Left lung (tissue), 10 donors: ENCODE measurements around the gene OGN. TPM values are rescaled to one million over a fixed set of nuclear protein-coding genes. Genes with fewer than 3 reads are reported as not detected.

Source experiments
- ATAC-seq: fragments of 200-7000 bp; cut with Tn5 transposase; one replicate; pipeline ENCODE4 v1.9.1; 2020; ENCODE audit warnings: moderate library complexity
- DNase-seq, 4 donors: peaks; one replicate each; pipeline ENCODE4 v3.0.0-alpha.2; 2013 to 2020
- H3K27ac ChIP-seq, 2 donors: fragments of 200-600 bp; sonication (generic) in 1 of 2; one replicate each; pipeline versions ENCODE4 v1.5.0 to v1.8.0; 2020 to 2021
- H3K27me3 ChIP-seq, 2 donors: fragments of 200-600 bp; sonication (generic) in 1 of 2; one replicate each; pipeline versions ENCODE4 v1.5.0 to v1.8.0; 2020 to 2021
- H3K36me3 ChIP-seq, 2 donors: fragments of 200-600 bp; sonication (generic) in 1 of 2; one replicate each; pipeline versions ENCODE4 v1.5.0 to v1.8.0; 2020 to 2021
- H3K4me1 ChIP-seq, 2 donors: fragments of 200-600 bp; one replicate each; pipeline ENCODE4 v1.8.0; 2021
- H3K4me3 ChIP-seq, 2 donors: fragments of 200-600 bp; sonication (generic) in 1 of 2; one replicate each; pipeline versions ENCODE4 v1.5.0 to v1.8.0; 2020 to 2021; ENCODE audit warnings: mild to moderate bottlenecking in 1 of 2
- H3K9me3 ChIP-seq, 2 donors: fragments of 200-600 bp; sonication (generic) in 1 of 2; one replicate each; pipeline versions ENCODE4 v1.5.0 to v1.8.0; 2020 to 2021
- intact Hi-C, 2 donors: fragments of 100-400 bp; cut with DNase I; formaldehyde crosslinking; loops; one replicate each; pipeline versions ENCODE4 v1.11.2 to v1.14.2; 2022
- polyA plus RNA-seq, 6 donors: library from polyadenylated mRNA; unstranded; fragments of 120-200 nt; gene quantifications; one replicate each; pipeline ENCODE4 v1.2.1, GENCODE V29; 2013; ENCODE audit not compliant: insufficient read length in 6 of 6
- total RNA-seq, 2 donors: library from RNA; stranded (reverse); fragmentation: NEBNext Ultra II Directional; extraction: Animal tissue kit (Norgen Biotek cat#: 25700); gene quantifications; one replicate each; pipeline ENCODE4 v1.2.1, GENCODE V29; 2021
- TF ChIP-seq, protein P1 (sequence below), 2 donors: fragments of 200-600 bp; sonication (generic) in 1 of 2; IDR thresholded peaks; one replicate each; pipeline versions ENCODE4 v1.5.0 to v1.8.0; 2021; ENCODE audit warnings: antibody characterized with exemption in 2 of 2
- donor health status: DM: no; HTN: yes; CAD: no.
- donor health status: DM: no; HTN: no; CAD: no.

OGN gene
- total and polyA plus RNA-seq, 8 donors: 11.8 to 153 (median 130) TPM

DNA sequence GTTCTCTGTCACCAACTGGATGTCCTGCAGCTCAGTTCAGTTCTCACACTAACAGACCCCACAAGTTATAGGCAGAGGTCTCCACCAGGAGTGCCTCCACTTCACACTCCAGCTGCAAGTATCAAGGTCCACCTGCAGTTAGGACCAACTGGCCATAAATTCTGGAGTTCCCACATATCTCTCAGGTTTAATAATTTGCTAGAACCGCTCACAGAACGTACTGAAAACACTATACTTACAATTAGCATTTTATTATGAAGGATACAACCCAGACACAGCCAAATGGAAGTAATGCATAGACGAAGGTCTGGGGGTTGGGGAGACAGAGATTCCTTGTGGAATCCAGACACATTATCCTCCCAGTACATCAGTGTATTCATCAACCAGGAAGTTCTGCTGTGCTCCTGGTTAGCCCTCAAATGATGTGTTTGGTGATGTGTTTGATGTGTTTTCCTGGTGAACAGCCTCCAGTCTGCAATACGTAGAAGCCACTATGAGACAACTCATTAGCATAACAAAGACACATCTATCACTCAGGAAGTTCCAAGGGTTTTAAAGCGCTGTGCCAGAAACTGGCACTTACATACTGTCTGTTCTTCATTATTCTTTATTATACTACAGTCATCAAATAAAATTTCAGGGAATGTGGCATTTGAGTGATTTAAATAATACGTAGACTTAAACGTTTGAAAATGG is 25.4 kb downstream of the OGN start:
- intact Hi-C loops: no loop called here
- Histone ChIP-seq H3K36me3 (no peaks in the 10 kb centered on the region), H3K4me3 (no peak overlapping the region), H3K27me3 (no peaks in the 10 kb centered on the region), H3K27ac (no peak overlapping the region), H3K4me1 (no peaks in the 10 kb centered on the region), H3K9me3 (peaks cover 0 to 10% of the 10 kb centered on the region in 2 donors)
- ATAC-seq (no peak), DNase-seq (no peak)
- TF ChIP-seq, protein P1, sequence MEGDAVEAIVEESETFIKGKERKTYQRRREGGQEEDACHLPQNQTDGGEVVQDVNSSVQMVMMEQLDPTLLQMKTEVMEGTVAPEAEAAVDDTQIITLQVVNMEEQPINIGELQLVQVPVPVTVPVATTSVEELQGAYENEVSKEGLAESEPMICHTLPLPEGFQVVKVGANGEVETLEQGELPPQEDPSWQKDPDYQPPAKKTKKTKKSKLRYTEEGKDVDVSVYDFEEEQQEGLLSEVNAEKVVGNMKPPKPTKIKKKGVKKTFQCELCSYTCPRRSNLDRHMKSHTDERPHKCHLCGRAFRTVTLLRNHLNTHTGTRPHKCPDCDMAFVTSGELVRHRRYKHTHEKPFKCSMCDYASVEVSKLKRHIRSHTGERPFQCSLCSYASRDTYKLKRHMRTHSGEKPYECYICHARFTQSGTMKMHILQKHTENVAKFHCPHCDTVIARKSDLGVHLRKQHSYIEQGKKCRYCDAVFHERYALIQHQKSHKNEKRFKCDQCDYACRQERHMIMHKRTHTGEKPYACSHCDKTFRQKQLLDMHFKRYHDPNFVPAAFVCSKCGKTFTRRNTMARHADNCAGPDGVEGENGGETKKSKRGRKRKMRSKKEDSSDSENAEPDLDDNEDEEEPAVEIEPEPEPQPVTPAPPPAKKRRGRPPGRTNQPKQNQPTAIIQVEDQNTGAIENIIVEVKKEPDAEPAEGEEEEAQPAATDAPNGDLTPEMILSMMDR (IDR thresholded peaks at IDR 0.05): no peak

DNA sequence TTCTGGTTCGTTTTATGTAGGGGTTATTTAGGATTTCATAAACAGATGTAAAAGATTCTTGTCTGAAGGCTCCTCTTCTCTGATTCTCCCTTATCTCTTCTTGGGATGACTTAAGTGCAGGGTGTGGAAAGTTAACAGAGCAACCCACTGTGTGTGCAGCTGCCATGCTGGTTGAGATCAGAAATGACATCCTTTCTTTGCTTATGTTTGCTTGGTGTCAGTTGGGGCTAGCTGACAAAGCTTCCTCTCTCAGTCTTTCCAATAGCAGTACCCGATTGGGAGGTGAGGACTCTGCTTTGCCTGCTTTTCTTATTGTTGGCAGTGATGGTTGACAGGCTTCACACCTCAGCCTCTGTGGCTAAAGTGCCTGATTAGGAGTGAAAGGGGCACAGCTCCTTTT is 26.5 kb downstream of the OGN start:
- H3K4me1 ChIP-seq: no peaks in the 10 kb centered on the region
- peaks cover 0 to 20% of the 10 kb centered on the region in 2 donors for H3K9me3 ChIP-seq
- DNase-seq: no peak
- H3K27ac ChIP-seq: no peak overlapping the region
- no peak for ATAC-seq
- intact Hi-C loops: no loop called here
- H3K36me3 ChIP-seq: no peaks in the 10 kb centered on the region
- no peak overlapping the region for H3K4me3 ChIP-seq
- TF ChIP-seq, protein P1 (IDR thresholded peaks at IDR 0.05): no peak
- H3K27me3 ChIP-seq: no peaks in the 10 kb centered on the region

DNA sequence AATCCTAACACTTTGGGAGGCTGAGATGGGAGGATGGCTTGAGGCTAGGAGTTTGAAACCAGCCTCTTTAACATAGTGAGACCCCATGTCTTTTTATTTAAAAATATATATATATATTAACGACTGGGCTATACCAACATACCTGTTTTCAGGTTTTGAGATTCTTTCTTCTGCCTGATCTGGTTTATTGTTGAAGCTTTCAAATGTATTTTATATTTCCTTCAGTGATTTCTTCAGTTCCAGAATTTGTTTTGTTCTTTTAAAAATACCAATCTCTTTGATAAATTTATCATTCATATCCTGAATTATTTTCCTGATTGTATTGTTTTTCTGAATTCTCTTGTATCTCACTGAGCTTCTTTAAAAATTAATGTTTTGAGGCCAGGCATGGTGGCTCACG is 31.2 kb downstream of the OGN start:
- ATAC-seq (no peak), DNase-seq (no peak)
- TF ChIP-seq, protein P1 (IDR thresholded peaks at IDR 0.05): no peak
- H3K9me3 ChIP-seq: peaks cover 0 to 25% of the 10 kb centered on the region in 2 donors
- H3K4me3 ChIP-seq: no peak overlapping the region
- intact Hi-C loops: no loop called here
- H3K36me3 ChIP-seq: no peaks in the 10 kb centered on the region
- H3K27me3 ChIP-seq: no peaks in the 10 kb centered on the region
- H3K27ac ChIP-seq: no peak overlapping the region
- H3K4me1 ChIP-seq: no peaks in the 10 kb centered on the region

DNA sequence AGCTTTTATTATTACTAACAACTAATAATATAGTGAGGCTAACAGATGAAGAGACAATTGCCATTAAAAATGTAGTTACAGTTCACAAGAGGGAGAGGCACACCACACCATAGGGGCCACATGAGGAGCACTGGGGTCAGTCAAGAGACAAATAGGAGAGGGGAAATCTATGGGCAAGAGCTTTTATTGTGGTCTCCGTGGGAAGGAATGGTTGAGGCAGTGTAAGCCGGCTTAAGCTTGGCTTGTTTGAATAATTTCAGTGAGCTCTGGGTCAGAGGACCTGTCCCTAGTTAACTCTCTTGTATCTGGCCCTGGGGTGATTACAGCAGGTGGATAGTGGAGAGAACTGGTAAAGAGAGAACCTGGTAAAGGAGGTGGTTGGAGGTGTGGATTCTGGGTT is 35.3 kb downstream of the OGN start:
- Histone ChIP-seq H3K27ac (no peak overlapping the region), H3K4me3 (no peak overlapping the region), H3K36me3 (no peaks in the 10 kb centered on the region), H3K27me3 (no peaks in the 10 kb centered on the region), H3K9me3 (peaks cover 0 to 15% of the 10 kb centered on the region in 2 donors), H3K4me1 (no peaks in the 10 kb centered on the region)
- intact Hi-C loops: no loop called here
- ATAC-seq: no peak
- DNase-seq: no peak
- TF ChIP-seq, protein P1 (IDR thresholded peaks at IDR 0.05): no peak

DNA sequence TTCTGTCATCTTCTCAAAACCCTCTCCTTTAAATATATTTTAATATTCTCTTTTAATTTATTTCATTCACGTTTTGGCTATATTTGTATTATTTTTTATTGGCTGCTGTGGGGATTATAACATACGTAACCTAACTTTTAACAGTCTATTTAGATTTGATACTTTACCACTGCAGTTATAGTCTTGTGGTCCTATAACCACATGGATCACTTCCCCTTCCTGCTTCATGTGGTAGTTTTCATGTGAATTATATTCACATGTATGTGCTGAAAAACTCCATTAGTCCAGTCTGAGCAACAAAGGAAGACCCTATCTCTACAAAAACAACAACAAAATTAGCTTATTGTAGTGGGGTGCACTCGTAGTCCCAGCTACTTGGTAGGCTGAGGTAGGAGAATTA is 44.3 kb downstream of the OGN start:
- H3K36me3 ChIP-seq: no peaks in the 10 kb centered on the region
- no peak for ATAC-seq
- TF ChIP-seq, protein P1 (IDR thresholded peaks at IDR 0.05): no peak
- no peak overlapping the region for H3K4me3 ChIP-seq
- H3K27me3 ChIP-seq: no peaks in the 10 kb centered on the region
- H3K4me1 ChIP-seq: no peaks in the 10 kb centered on the region
- intact Hi-C loops: no loop called here
- no peak overlapping the region for H3K27ac ChIP-seq
- peaks cover 0 to 32% of the 10 kb centered on the region in 2 donors for H3K9me3 ChIP-seq
- DNase-seq: no peak
